Stimulated activated naive B cell treated with anti-CD40 and anti-IgM and Interleukin-4, amounts not matched to agents 10 μg/mL and 1 μg/mL and 100 μg/mL, for 72 hours (primary cell): Measurements from ENCODE around the gene ALOX5AP.

Experiments
- ATAC-seq, 2 donors: fragments of 150-1000 bp; cut with Tn5 transposase; replicated peaks; 2 replicates each; pipeline ENCODE4 v1.10.0; 2021; ENCODE audit warnings: moderate library complexity in 1 of 2
- DNase-seq: peaks from one replicate; pipeline ENCODE4 v3.0.0; 2021
- H3K27ac Mint-ChIP-seq: one replicate; pipeline ENCODE4 v1.8.0; 2022; ENCODE audit warnings: mild to moderate bottlenecking, mixed read lengths
- H3K27me3 Mint-ChIP-seq, 2 donors: one replicate each; pipeline ENCODE4 v1.8.0; 2022; ENCODE audit warnings: mixed read lengths in 2 of 2
- H3K36me3 Mint-ChIP-seq, 2 donors: one replicate each; pipeline ENCODE4 v1.8.0; 2022; ENCODE audit warnings: mixed read lengths in 2 of 2, mild to moderate bottlenecking in 1 of 2
- H3K4me1 Mint-ChIP-seq, 2 donors: one replicate each; pipeline ENCODE4 v1.8.0; 2022; ENCODE audit warnings: mixed read lengths in 2 of 2, mild to moderate bottlenecking in 1 of 2
- H3K4me3 Mint-ChIP-seq, 2 donors: one replicate each; pipeline ENCODE4 v1.8.0; 2022; ENCODE audit warnings: mild to moderate bottlenecking in 2 of 2, mixed read lengths in 2 of 2, moderate library complexity in 1 of 2
- H3K9me3 Mint-ChIP-seq, 2 donors: one replicate each; pipeline ENCODE4 v1.8.0; 2022; ENCODE audit warnings: mixed read lengths in 2 of 2, mild to moderate bottlenecking in 1 of 2

ALOX5AP gene

DNA sequence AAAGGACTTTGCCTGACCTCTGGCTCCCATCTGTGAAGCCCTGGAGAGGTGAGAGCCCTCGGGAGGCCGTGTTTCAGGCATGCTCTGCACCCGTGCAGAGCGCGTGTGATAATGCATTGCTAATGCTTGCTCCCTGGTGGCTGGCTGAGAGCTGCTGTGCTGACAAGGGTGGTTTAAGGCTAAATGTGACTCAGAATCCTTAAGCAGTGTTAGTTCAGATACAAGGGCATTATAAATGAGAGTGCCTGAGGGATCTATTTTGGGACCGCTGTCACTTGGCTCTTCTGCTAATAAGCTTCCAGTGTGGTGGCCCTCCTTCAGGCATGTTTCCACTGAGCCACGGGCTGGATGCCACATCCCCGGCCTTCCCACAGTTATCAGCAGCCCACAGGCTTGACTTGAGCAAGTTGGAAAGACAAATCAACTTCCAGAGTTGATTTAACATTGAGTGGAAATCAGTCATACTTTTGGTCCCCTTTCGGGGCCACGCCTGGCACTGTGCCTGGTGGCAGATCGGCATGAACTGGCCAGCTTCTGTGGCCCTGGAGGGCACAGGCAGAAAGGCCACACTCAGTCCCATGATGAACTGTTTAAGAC is 17.0 kb downstream of the ALOX5AP start:
- Mint-ChIP-seq H3K27me3 (no peaks in the 10 kb centered on the region), H3K9me3 (no peaks in the 10 kb centered on the region), H3K27ac (peak overlapping the region; percentile 9), H3K36me3 (peaks cover 13 to 36% of the 10 kb centered on the region in 2 donors), H3K4me1 (peaks cover 0 to 1% of the 10 kb centered on the region in 2 donors), H3K4me3 (no peak overlapping the region)
- ATAC-seq (no peak), DNase-seq (no peak)

DNA sequence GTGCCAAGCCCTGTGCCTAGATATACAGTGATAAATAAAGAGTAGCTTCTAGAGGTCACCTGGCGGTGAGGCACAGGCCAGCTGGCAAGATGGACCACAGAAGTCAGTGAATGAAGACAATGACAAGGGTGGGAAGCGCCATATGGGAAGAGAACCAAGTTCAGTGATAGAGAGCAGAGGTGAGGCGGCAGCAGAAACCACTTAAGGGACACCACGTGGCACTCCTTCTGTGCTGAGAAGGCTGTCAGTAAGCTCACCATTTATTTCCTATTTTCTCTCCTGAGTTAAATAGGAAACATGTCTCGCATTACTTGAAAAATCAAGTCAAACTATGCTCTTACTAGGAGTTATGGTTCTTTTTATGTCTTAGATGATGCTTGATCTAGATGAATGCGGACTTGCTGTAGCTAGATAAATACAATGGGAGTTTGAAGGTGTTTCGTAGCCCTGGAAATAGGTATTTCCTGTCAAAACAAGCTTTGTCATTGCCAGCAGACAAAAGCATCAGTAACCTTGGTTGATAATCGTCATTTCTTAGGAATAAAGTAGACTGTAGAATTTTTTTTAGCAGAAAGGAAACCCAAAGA is 17.8 kb downstream of the ALOX5AP start:
- DNase-seq (no peak), ATAC-seq (no peak)
- Mint-ChIP-seq H3K36me3 (peaks cover 15 to 39% of the 10 kb centered on the region in 2 donors), H3K27me3 (no peaks in the 10 kb centered on the region), H3K27ac (peak overlapping the region; percentile 56), H3K9me3 (no peaks in the 10 kb centered on the region), H3K4me1 (peaks cover 0 to 1% of the 10 kb centered on the region in 2 donors), H3K4me3 (no peak overlapping the region)

- Mint-ChIP-seq H3K4me1 (peaks cover under 1 to 4% of the 10 kb centered on the region in 2 donors), H3K4me3 (no peak overlapping the region), H3K9me3 (no peaks in the 10 kb centered on the region), H3K36me3 (peaks cover 16 to 40% of the 10 kb centered on the region in 2 donors), H3K27ac (no peak overlapping the region), H3K27me3 (no peaks in the 10 kb centered on the region)
- ATAC-seq (no peak), DNase-seq (no peak)
These were observed 20.3 kb downstream of the ALOX5AP start for GRCh38 chr13:30755678-30756077.

- no peak for ATAC-seq
- Mint-ChIP-seq H3K27ac (no peak overlapping the region), H3K27me3 (no peaks in the 10 kb centered on the region), H3K4me1 (peaks cover 11 to 16% of the 10 kb centered on the region in 2 donors), H3K9me3 (no peaks in the 10 kb centered on the region), H3K36me3 (peaks cover 8 to 33% of the 10 kb centered on the region in 2 donors), H3K4me3 (no peak overlapping the region)
- DNase-seq = no peak
These were observed 21.8 kb downstream of the ALOX5AP start for GRCh38 chr13:30757026-30757742.

- ATAC-seq = no peak
- Mint-ChIP-seq H3K9me3 (no peaks in the 10 kb centered on the region), H3K4me1 (peaks cover 9 to 16% of the 10 kb centered on the region in 2 donors), H3K27me3 (no peaks in the 10 kb centered on the region), H3K4me3 (no peak overlapping the region), H3K36me3 (peaks cover 15 to 39% of the 10 kb centered on the region in 2 donors), H3K27ac (no peak overlapping the region)
- DNase-seq = no peak
These were observed 24.4 kb downstream of the ALOX5AP start for GRCh38 chr13:30759748-30760147.

- Mint-ChIP-seq H3K27me3 (no peaks in the 10 kb centered on the region), H3K4me1 (peaks cover 16 to 17% of the 10 kb centered on the region in 2 donors), H3K9me3 (no peaks in the 10 kb centered on the region), H3K4me3 (no peak overlapping the region), H3K36me3 (peaks cover 18 to 41% of the 10 kb centered on the region in 2 donors), H3K27ac (no peak overlapping the region)
- DNase-seq (no peak), ATAC-seq (no peak)
These were observed 27.3 kb downstream of the ALOX5AP start for GRCh38 chr13:30762643-30763042.

DNA sequence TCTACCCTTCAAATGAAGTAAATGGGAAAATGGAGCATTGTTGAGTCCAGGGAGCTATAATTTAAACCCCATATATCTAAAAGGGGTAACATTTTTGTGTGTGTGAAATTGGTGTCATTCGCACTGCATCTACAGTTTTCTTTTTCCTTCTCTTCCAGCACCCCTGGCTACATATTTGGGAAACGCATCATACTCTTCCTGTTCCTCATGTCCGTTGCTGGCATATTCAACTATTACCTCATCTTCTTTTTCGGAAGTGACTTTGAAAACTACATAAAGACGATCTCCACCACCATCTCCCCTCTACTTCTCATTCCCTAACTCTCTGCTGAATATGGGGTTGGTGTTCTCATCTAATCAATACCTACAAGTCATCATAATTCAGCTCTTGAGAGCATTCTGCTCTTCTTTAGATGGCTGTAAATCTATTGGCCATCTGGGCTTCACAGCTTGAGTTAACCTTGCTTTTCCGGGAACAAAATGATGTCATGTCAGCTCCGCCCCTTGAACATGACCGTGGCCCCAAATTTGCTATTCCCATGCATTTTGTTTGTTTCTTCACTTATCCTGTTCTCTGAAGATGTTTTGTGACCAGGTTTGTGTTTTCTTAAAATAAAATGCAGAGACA is 28.6 kb downstream of the ALOX5AP start:
- Mint-ChIP-seq H3K4me3 (no peak overlapping the region), H3K9me3 (no peaks in the 10 kb centered on the region), H3K27ac (no peak overlapping the region), H3K36me3 (peaks cover 16 to 36% of the 10 kb centered on the region in 2 donors), H3K27me3 (no peaks in the 10 kb centered on the region), H3K4me1 (peaks cover 16 to 18% of the 10 kb centered on the region in 2 donors)
- no peak for DNase-seq
- no peak for ATAC-seq

GRCh38 chr13:30766231-30766630 is 30.9 kb downstream of the ALOX5AP start:
- H3K36me3 Mint-ChIP-seq = peaks cover 12 to 37% of the 10 kb centered on the region in 2 donors
- no peak for ATAC-seq
- peak overlapping the region; percentile 20 for H3K27ac Mint-ChIP-seq

DNA sequence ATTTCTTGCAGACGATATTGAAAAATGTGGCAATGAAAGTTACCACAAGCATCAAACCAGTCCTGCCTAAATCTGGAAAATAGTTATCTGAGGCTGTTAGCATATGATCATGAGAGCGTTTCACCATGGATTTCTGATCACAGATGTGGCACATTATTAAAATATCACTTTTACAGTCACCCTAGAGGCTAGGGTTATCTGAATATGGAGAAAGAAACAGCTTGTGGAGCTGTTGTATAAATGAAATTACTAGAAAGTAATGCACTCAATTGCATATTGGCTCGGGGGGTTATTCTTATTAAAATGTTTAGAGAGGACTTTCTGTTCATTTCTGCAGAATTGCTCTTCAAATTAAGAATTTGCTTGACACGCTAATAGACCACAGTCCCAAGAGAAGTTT is 35.6 kb downstream of the ALOX5AP start:
- no peak for ATAC-seq
- no peak for DNase-seq
- peaks cover 0 to 10% of the 10 kb centered on the region in 2 donors for H3K36me3 Mint-ChIP-seq
- H3K4me1 Mint-ChIP-seq = peaks cover 0 to 18% of the 10 kb centered on the region in 2 donors
- H3K9me3 Mint-ChIP-seq = peaks cover 0 to 2% of the 10 kb centered on the region in 2 donors
- no peak overlapping the region for H3K4me3 Mint-ChIP-seq
- no peaks in the 10 kb centered on the region for H3K27me3 Mint-ChIP-seq
- H3K27ac Mint-ChIP-seq = no peak overlapping the region

More at GRCh38 chr13:30766231-30766630, 30.9 kb downstream of the ALOX5AP start:
- no peak for DNase-seq
- Mint-ChIP-seq H3K27me3 (no peaks in the 10 kb centered on the region), H3K4me1 (peaks cover 10 to 21% of the 10 kb centered on the region in 2 donors), H3K9me3 (no peaks in the 10 kb centered on the region), H3K4me3 (no peak overlapping the region)

DNA sequence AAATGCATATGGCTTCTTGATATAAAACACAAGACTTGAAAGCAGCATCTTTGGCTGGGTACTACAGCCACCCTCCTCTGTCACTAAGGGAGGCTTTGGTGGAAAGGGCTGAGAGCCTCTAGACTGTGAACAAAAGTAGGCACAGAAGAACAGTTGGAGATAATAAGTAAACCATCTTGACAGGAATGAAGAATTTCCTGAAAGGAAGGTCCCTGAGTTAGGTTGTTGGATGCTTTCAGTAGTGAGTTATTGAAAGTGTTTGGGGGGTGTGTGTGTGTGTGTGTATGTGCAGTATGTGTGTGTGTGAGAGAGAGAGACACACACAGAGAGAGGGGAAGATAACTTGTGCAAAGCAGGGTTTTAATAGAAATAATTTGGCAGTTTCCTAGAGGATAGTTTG is 38.2 kb downstream of the ALOX5AP start:
- Mint-ChIP-seq H3K36me3 (peaks cover 0 to 10% of the 10 kb centered on the region in 2 donors), H3K27ac (no peak overlapping the region), H3K4me3 (no peak overlapping the region), H3K27me3 (no peaks in the 10 kb centered on the region), H3K4me1 (peaks cover 6 to 12% of the 10 kb centered on the region in 2 donors), H3K9me3 (peaks cover 0 to 2% of the 10 kb centered on the region in 2 donors)
- DNase-seq (no peak), ATAC-seq (no peak)

DNA sequence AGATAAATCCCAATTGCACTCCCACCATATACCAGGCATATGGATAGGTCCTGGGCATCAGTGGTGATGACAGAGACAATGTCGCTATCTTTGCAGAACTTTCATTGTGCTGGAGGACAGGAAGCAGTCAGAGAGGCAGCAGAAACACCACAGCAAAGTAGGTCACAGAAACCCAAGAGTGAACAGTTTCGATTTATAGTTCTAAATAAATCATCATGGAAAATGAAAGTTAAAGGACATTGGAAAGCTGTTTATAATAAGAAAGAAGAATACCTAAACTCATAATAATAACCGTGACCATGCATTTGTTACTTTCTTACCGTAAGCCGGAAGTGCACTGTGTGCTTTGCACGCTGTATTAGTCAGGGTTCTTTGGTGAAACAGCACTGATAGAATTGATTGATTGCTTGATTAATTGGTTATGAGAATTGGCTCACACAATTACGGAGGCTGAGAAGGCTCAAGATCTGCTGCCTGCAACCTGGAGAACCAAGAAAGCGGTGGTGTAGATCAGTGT is 38.9 kb downstream of the ALOX5AP start:
- peaks cover 6 to 10% of the 10 kb centered on the region in 2 donors for H3K4me1 Mint-ChIP-seq
- H3K27me3 Mint-ChIP-seq = no peaks in the 10 kb centered on the region
- peaks cover 0 to 2% of the 10 kb centered on the region in 2 donors for H3K9me3 Mint-ChIP-seq
- DNase-seq (no peak), ATAC-seq (no peak)
- no peak overlapping the region for H3K4me3 Mint-ChIP-seq
- H3K27ac Mint-ChIP-seq = no peak overlapping the region
- H3K36me3 Mint-ChIP-seq = peaks cover 0 to 6% of the 10 kb centered on the region in 2 donors

GRCh38 chr13:30776661-30777060 is 41.3 kb downstream of the ALOX5AP start:
- Mint-ChIP-seq H3K9me3 (peaks cover 0 to 4% of the 10 kb centered on the region in 2 donors), H3K27ac (no peak overlapping the region), H3K36me3 (peaks cover 2 to 9% of the 10 kb centered on the region in 2 donors), H3K27me3 (no peaks in the 10 kb centered on the region), H3K4me3 (no peak overlapping the region), H3K4me1 (peaks cover 6 to 9% of the 10 kb centered on the region in 2 donors)
- ATAC-seq (peak; percentile 87 to 90), DNase-seq (no peak)

DNA sequence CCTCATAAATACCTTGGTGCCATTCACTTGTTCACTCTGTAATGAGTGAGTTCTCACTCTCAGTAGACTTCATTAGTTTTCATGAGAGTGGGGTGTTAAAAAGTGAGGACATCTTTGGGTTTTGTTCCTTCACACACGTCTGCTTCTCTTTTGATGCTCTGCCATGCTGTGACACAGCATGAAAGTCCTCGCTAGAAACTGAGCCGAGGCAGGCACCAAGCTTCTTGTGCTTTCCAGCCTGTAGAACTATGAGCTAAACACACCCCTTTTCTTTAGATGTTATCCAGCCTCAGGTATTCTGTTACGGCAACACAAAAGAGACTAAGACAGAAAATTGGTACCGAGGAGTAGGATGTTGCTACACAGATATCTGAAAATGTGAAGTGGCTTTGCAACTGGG is 43.7 kb downstream of the ALOX5AP start:
- Mint-ChIP-seq H3K27ac (no peak overlapping the region), H3K4me3 (no peak overlapping the region), H3K4me1 (peaks cover 6% of the 10 kb centered on the region in 2 donors), H3K9me3 (peaks cover 0 to 2% of the 10 kb centered on the region in 2 donors), H3K27me3 (no peaks in the 10 kb centered on the region), H3K36me3 (peaks cover 6 to 11% of the 10 kb centered on the region in 2 donors)
- DNase-seq = no peak
- ATAC-seq = no peak

GRCh38 chr13:30779608-30780007 is 44.3 kb downstream of the ALOX5AP start:
- H3K4me1 Mint-ChIP-seq = peaks cover 5 to 6% of the 10 kb centered on the region in 2 donors
- ATAC-seq = no peak
- no peak for DNase-seq
- H3K27me3 Mint-ChIP-seq = no peaks in the 10 kb centered on the region
- no peak overlapping the region for H3K4me3 Mint-ChIP-seq
- H3K9me3 Mint-ChIP-seq = peaks cover 0 to 2% of the 10 kb centered on the region in 2 donors
- H3K36me3 Mint-ChIP-seq = peaks cover 6 to 11% of the 10 kb centered on the region in 2 donors
- no peak overlapping the region for H3K27ac Mint-ChIP-seq
